Dermis blood vessel endothelial cell (primary cell): ENCODE data around the gene PIK3C2G. TPM values are rescaled to one million over a fixed set of nuclear protein-coding genes. Genes with fewer than 3 reads are reported as not detected.
"Not testable (repeated sequence)": the region's sequence is repeated elsewhere in the genome, so short reads cannot be mapped to it uniquely, and the experiment has no call there.

ENCODE experiments used
- DNase-seq: peaks from one replicate; pipeline ENCODE4 v3.0.0; 2010
- total RNA-seq: library from RNA; depleted of rRNA; stranded (reverse); fragments of >200 nt; gene quantifications from 2 replicates; pipeline ENCODE4 v1.2.3, GENCODE V29; 2014

Gene PIK3C2G
- total RNA-seq, 1 donor from 2014 or later = 1.0 TPM

GRCh38 chr12:18651525-18651924 is 390.2 kb downstream of the PIK3C2G start:
- no peak for DNase-seq

DNA sequence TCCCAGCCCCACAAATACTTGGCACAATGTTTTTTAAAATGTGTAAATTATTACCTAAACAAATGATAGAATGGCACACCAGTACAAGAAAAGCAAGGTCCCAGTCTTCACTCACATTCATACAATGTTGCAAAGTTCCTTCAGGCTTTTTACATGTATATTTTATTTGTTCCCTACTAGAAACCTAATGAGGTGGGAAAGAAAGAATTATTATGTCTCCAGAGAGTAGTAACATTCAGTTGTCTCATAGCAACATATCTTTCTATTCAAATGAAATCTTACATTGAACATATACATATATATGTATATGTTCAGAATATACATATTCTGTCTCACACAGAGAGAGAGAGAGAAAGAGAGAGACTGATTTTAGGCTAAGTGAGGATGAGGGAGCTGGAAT is 391.3 kb downstream of the PIK3C2G start:
- DNase-seq = no peak

GRCh38 chr12:18653465-18653864 is 392.1 kb downstream of the PIK3C2G start:
- DNase-seq = no peak

DNA sequence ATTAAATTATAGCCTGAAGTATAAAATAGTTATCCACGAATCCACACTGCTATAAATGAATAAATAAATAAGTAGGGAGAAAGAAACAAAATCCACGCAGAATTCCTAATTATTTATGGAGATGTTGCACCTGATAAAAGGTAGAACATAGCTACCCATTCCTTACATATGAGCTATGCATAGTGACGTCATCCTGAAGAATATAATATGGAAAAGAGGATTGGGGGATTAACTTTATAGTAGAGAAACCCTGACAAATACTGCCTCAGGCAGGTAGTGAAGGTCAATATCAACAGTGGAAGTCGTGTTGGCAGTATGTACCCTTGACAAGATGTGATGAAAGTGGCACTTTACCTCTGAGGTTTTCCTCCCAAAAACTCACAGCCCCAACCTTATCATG is 394.0 kb downstream of the PIK3C2G start:
- no peak for DNase-seq

- no peak for DNase-seq
Measured at GRCh38 chr12:18658179-18658578, 396.9 kb downstream of the PIK3C2G start.

GRCh38 chr12:18658829-18659228 is 397.5 kb downstream of the PIK3C2G start:
- DNase-seq = no peak

GRCh38 chr12:18676141-18676540 is 414.8 kb downstream of the PIK3C2G start:
- DNase-seq = no peak

GRCh38 chr12:18676996-18677588 is 415.8 kb downstream of the PIK3C2G start:
- no peak for DNase-seq

GRCh38 chr12:18681818-18682217 is 420.5 kb downstream of the PIK3C2G start:
- no peak for DNase-seq

GRCh38 chr12:18683327-18684013 is 422.2 kb downstream of the PIK3C2G start:
- DNase-seq = no peak

DNA sequence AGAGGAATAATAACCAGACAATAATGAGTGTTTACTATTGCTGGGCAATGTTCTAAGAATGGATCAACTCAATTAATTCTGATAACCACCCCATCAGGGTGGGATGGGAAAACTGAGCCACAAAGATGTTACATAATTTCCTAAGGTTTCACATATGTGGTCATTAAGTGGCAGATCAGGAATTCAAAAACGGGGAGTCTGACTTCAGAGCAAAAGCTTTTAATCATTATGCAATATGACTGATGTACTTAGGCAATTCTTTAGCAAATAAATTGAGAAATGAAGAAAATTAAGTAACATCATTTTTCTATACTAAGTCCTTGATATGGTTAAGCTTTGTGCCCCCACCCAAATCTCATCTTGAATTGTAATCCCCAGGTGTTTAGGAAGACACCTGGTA is 423.1 kb downstream of the PIK3C2G start:
- DNase-seq = no peak

- no peak for DNase-seq
Measured at GRCh38 chr12:18689771-18690170, 428.5 kb downstream of the PIK3C2G start.

DNA sequence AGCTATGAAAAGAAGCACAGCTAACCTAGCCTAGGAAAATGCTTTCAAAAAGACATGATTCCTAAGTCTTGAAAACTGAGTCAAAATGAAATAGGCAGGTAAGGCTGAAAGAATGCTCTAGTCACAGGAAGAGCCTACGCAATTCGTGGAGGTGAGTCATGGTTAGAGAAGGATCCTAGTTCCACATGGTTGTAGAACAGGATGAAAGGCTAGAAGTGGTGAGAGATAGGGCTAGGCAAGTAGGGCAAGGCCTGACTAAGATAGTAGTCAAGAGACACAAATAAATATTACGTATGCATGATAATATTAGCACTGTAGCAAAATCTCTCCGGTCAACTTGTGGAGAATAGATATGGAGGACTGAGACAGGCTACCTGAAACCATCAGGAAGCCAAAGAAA is 429.3 kb downstream of the PIK3C2G start:
- DNase-seq = no peak

GRCh38 chr12:18693986-18694385 is 432.7 kb downstream of the PIK3C2G start:
- not testable (repeated sequence) for DNase-seq

DNA sequence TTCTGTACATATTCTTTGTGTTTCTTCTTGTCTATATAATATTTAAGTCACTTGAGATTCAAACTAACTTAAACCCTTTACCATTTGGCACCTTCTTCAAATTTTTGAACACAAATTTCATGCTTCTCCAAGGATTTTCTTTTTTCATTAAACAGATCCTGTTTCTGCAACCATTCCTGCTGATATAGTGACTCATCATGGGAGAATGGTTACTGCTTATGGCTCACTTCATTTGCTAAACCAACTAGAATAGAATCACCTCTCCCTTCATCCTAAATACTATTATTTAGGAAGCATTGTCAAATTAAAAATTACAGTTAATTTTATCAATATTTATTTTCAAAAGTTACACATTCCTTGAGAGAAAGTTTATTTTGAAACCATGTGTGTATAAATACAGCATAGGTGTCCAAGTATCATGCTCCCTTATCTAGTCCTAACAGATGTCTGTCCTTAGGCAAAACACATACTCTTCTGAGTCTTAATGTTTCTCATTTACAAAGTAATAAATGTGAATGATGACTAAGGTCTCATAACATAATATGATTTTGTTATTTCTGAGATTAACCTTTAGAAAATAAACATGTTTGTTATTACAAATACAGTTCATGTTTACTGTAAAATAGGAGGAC is 435.8 kb downstream of the PIK3C2G start:
- no peak for DNase-seq

Other genes with a start within 250 kb of the PIK3C2G start
- 0.34 TPM in 1 of 2 replicates, not detected in the other for gene RERGL, start 171.3 kb upstream of the PIK3C2G start, total RNA-seq